NT2/D1 (cell line): Measurements from ENCODE around the gene ACP4.
A peak's percentile ranks its signal among the peaks of the same experiment; 100 is the strongest.

Experiments used
- DNase-seq: peaks from one replicate; pipeline ENCODE4 v3.0.0-alpha.2; 2011; ENCODE audit warnings: low read depth, low spot score
- H3K27me3 ChIP-seq: 2 replicates; pipeline ENCODE4 v1.6.0; 2011; ENCODE audit warnings: mild to moderate bottlenecking; ENCODE audit not compliant: insufficient read length, insufficient read depth
- H3K36me3 ChIP-seq: 2 replicates; pipeline ENCODE4 v1.6.1; 2011; ENCODE audit warnings: mild to moderate bottlenecking, low read length, mixed read lengths; ENCODE audit not compliant: insufficient read depth, insufficient read length
- H3K4me1 ChIP-seq: 2 replicates; pipeline ENCODE4 v1.5.1; 2011; ENCODE audit not compliant: insufficient read depth, insufficient read length
- H3K4me3 ChIP-seq: 2 replicates; pipeline ENCODE4 v1.5.1; 2011; ENCODE audit warnings: low read depth; ENCODE audit not compliant: insufficient read length
- H3K9ac ChIP-seq: 2 replicates; pipeline ENCODE4 v1.6.0; 2011; ENCODE audit warnings: low read depth; ENCODE audit not compliant: insufficient read length
- H3K9me3 ChIP-seq: 2 replicates; pipeline ENCODE4 v1.5.1; 2011; ENCODE audit warnings: mild to moderate bottlenecking, low read length; ENCODE audit not compliant: insufficient read depth
- SUZ12 ChIP-seq: IDR thresholded peaks from 2 replicates; pipeline ENCODE4 v1.6.1; 2011; ENCODE audit not compliant: insufficient read length, insufficient read depth; ENCODE audit errors: extremely low read depth
- YY1 ChIP-seq: IDR thresholded peaks from 2 replicates; pipeline ENCODE4 v1.6.1; 2011; ENCODE audit not compliant: insufficient read length, insufficient read depth
- ZNF274 ChIP-seq: IDR thresholded peaks from 2 replicates; pipeline ENCODE4 v1.6.1; 2011; ENCODE audit warnings: mild to moderate bottlenecking, low read depth, low read length

Gene ACP4

DNA sequence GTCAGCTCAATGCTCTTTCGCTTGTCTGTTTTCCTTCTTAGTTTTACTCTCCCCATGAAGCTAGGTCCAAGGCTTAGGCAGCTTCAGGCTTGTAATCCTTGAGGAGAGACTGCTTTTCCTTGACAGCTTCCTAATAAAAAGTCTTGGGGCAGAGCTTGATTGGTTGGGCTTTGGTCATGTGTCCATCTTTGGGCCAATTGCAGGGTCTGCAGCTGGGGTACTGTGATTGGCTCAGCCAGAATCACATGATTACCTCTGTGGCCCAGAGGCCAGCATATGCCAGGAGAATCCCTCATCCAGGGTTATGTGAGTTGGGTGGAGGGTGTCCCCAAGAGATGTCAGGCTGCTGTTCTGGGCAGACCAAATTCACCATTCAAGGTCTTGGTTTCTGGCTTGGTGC, 25.2 kb downstream of the ACP4 start:
- TF ChIP-seq SUZ12 (no peak), YY1 (no peak), ZNF274 (no peak)
- Histone ChIP-seq H3K9ac (no peak overlapping the region), H3K27me3 (peaks cover 33% of the 10 kb centered on the region), H3K36me3 (no peaks in the 10 kb centered on the region), H3K4me1 (peaks cover 6% of the 10 kb centered on the region), H3K4me3 (no peak overlapping the region), H3K9me3 (no peaks in the 10 kb centered on the region)
- no peak for DNase-seq

DNA sequence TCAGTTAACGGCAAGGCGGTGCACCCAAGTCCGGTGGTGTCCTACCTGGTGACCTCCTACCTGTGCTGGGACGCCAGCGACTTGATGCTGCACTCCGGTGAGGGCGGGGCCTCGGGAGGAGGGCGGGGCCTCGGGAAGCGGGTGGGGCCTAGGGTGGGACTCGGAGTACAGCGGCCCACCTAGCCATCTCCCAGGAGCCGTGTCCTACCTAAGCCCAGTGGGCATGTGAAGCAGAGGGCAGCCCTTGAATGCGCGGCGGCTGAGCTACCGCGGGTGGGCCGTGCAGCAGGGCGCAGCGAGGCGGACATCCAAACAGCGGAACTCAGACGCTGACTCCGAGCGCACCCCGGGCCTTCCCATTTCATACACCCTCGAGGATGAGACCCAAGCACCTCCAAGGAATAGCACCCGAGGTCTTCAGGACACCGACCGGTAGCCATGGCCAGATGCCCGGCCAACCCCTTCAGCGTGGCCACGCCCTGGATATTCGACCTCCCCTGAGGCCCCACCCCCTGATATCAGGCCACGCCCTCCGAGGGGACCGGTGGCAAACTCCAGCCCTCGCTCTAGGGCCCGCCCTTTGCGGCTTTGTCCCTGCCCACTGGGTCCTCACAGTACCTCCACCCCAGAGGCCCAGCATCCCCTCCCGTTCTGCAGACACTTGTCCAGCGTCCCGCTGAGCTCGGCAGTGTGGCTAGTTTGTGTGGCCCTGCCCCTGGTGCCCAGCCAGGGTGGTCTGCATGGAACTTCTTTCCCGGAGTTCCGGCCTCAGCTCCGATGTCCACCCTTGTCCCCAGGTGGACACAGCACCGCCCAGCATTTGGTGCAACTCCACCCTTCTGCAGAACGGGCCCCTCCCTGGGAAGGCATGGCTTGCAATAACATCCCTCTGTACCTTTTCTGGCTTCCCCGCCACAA, 28.0 kb downstream of the ACP4 start:
- peaks cover 9% of the 10 kb centered on the region for H3K4me1 ChIP-seq
- H3K9ac ChIP-seq, result peak overlapping the region; percentile 72
- DNase-seq, result no peak
- H3K9me3 ChIP-seq, result no peaks in the 10 kb centered on the region
- H3K27me3 ChIP-seq, result peaks cover 49% of the 10 kb centered on the region
- TF ChIP-seq ZNF274 (no peak), SUZ12 (no peak), YY1 (no peak)
- peak overlapping the region; percentile 84 for H3K4me3 ChIP-seq
- no peaks in the 10 kb centered on the region for H3K36me3 ChIP-seq

DNA sequence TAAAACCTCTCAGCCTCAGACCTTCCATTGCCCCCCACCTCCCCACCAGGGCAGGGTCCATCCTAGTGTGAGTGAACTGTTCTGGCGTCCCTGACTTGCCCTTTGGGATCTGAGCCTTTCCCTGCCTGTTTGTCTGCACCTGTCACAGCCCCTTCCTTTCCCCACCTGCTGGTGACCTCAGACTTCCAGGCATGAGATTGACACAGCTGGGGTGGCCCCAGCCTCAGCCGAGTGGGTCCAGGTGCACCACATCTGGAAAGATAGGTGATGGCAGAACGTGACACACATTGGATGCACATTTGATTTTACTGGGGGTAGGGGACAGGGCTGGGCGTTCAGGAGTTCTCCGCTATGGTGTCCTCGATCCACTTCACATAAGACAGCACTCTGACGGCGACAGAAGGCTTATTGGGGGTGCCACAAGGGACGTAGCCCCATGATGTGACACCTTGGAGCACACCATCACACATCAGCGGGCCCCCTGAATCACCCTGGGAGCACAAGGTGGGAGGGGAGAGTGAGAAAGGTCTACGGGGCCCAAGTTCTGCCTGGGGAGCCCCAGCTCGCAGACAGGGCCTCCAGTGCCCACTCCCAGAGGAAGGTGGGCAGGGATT, 28.8 kb downstream of the ACP4 start:
- peaks cover 9% of the 10 kb centered on the region for H3K4me1 ChIP-seq
- no peak for TF ChIP-seq YY1
- no peak for TF ChIP-seq SUZ12
- TF ChIP-seq ZNF274, result no peak
- no peaks in the 10 kb centered on the region for H3K36me3 ChIP-seq
- no peak for DNase-seq
- H3K27me3 ChIP-seq, result peaks cover 50% of the 10 kb centered on the region
- H3K9ac ChIP-seq, result no peak overlapping the region
- no peaks in the 10 kb centered on the region for H3K9me3 ChIP-seq
- no peak overlapping the region for H3K4me3 ChIP-seq

DNA sequence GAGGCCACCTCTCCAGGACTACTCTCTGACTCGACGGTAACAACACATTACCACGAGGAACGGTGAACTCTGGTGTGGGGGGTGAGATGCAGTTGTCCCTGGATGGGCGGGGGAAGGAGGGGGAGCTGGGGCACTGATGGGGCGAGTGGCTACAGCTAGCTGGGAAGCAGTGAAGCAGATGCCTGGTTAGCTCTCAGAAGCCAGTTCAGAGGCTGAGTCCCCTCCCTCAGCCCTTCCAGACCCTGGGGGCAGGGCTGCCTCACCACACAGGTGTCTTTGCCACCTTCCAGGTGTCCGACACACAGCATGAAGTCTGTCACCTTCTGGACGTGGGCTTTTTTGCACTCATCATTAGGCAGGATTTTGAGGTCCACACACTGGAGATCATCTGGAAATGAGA, 29.4 kb downstream of the ACP4 start:
- Histone ChIP-seq H3K27me3 (peaks cover 52% of the 10 kb centered on the region), H3K4me1 (peaks cover 9% of the 10 kb centered on the region), H3K9ac (no peak overlapping the region), H3K36me3 (no peaks in the 10 kb centered on the region), H3K4me3 (no peak overlapping the region), H3K9me3 (no peaks in the 10 kb centered on the region)
- DNase-seq, result no peak
- TF ChIP-seq ZNF274, result no peak
- no peak for TF ChIP-seq YY1
- TF ChIP-seq SUZ12, result no peak

DNA sequence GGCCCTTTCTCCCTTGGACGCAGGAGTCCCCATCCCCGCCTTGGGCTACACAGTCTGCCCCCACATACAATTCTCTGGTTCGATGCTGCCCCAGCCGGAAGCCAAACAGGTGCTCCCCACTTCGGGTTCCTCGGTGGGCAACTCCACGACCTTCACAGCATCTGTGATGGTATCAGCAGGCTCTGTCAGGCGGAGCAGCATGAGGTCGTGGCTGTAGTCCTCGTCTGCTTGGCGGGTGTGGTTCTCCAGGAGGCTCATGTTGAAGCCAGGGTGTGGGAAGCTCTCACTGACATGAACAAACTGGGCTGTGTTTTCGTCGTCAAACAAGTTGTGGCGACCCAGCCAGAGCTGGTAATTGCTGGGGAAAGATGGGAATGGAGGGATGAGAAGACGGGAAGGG, 29.9 kb downstream of the ACP4 start:
- peaks cover 52% of the 10 kb centered on the region for H3K27me3 ChIP-seq
- TF ChIP-seq YY1 (no peak), SUZ12 (no peak), ZNF274 (no peak)
- no peaks in the 10 kb centered on the region for H3K9me3 ChIP-seq
- no peak for DNase-seq
- no peaks in the 10 kb centered on the region for H3K36me3 ChIP-seq
- H3K4me1 ChIP-seq, result peaks cover 9% of the 10 kb centered on the region
- H3K4me3 ChIP-seq, result no peak overlapping the region
- H3K9ac ChIP-seq, result no peak overlapping the region

DNA sequence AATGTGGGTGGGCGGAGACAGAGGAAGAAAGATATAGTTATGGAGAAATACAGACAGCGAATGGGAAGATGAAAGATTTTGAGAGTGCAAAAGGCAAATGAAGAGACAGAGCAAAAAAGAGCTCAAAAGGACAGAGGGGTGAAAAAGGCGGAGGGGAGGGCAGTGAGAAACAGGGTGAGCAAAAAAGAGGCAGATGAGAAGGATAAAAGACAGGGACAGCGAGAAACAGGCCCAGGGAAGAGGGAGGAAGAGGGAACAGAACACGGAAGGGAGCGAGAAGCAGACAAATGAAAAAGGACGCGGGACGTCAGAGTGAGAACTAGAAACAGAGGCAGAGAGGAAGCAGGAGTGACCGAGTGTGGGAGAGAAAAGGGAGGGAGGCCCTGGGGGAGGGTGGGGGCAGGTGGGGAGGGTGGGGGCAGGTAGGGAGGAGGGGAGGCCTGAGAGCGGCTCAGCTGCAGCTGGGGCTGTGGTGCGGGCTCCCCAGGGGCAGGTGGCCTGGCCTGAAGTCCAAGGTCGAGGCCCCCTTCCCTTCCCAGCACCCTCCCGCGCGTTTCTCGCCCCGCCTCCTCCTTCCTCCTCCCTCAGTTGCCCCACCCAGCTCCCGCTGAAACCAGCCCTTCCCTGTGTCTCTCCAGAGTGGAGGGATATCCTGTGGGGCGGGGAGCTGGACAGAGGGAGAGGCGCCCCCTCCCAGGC, 30.5 kb downstream of the ACP4 start:
- TF ChIP-seq SUZ12, result no peak
- TF ChIP-seq YY1, result no peak
- no peak for TF ChIP-seq ZNF274
- no peaks in the 10 kb centered on the region for H3K9me3 ChIP-seq
- peak overlapping the region; percentile 32 for H3K9ac ChIP-seq
- peaks cover 50% of the 10 kb centered on the region for H3K27me3 ChIP-seq
- H3K4me1 ChIP-seq, result peaks cover 9% of the 10 kb centered on the region
- H3K4me3 ChIP-seq, result no peak overlapping the region
- no peaks in the 10 kb centered on the region for H3K36me3 ChIP-seq
- DNase-seq, result no peak

DNA sequence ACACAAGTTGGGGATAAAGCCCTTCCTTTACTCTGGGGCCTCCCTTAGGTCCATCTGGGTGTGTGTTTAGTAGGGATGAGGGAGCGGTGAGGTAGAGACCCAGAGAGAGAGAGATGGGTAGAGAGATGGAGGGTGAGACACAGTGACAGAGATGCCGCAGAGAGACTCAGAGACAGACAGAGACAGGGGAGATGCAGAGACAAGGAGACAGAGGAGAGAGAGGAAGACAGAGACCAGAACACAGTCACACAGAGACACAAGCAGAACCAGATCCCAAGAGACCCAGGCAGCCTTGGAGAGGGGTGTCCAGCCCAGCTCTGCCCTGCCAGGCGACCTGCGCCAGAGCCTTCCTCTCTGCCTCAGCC, 31.0 kb downstream of the ACP4 start:
- no peak for TF ChIP-seq ZNF274
- no peak for TF ChIP-seq SUZ12
- TF ChIP-seq YY1, result no peak
- Histone ChIP-seq H3K9me3 (no peaks in the 10 kb centered on the region), H3K9ac (peak overlapping the region; percentile 32), H3K36me3 (no peaks in the 10 kb centered on the region), H3K27me3 (peaks cover 50% of the 10 kb centered on the region), H3K4me3 (no peak overlapping the region), H3K4me1 (peaks cover 9% of the 10 kb centered on the region)
- no peak for DNase-seq
